Measurements from ENCODE around the gene RBM23.

- no peak for TF ChIP-seq POLR2A (IDR thresholded peaks at IDR 0.05)
- TF ChIP-seq CTCF (IDR thresholded peaks at IDR 0.05), result no peak
- no peak for TF ChIP-seq POLR2AphosphoS5 (IDR thresholded peaks at IDR 0.05)
These were observed 20.5 kb downstream of the RBM23 start for GRCh38 chr14:22898302-22899090.

Measured in prostate gland (tissue), 2 donors.